Type B pancreatic cell (in vitro differentiated cells): ENCODE results near the gene ZNF674. TPM values are rescaled to one million over a fixed set of nuclear protein-coding genes. Genes with fewer than 3 reads are reported as not detected.

ENCODE experiments used
- DNase-seq: peaks from one replicate; pipeline ENCODE4 v3.0.0; 2021; ENCODE audit warnings: mixed read lengths; ENCODE audit not compliant: unreplicated experiment; ENCODE audit errors: extremely low spot score
- H3K27ac Mint-ChIP-seq: 2 replicates; pipeline ENCODE4 v1.8.0; 2021; ENCODE audit warnings: mild to moderate bottlenecking, mixed read lengths
- H3K27me3 Mint-ChIP-seq: 2 replicates; pipeline ENCODE4 v1.8.0; 2021; ENCODE audit warnings: mixed read lengths
- H3K36me3 Mint-ChIP-seq: 2 replicates; pipeline ENCODE4 v1.8.0; 2021; ENCODE audit warnings: mixed read lengths
- H3K4me1 Mint-ChIP-seq: one replicate; pipeline ENCODE4 v1.8.0; 2021; ENCODE audit warnings: mixed read lengths; ENCODE audit not compliant: unreplicated experiment
- H3K4me3 Mint-ChIP-seq: 2 replicates; pipeline ENCODE4 v1.8.0; 2021; ENCODE audit warnings: mild to moderate bottlenecking, mixed read lengths
- H3K9me3 Mint-ChIP-seq: 2 replicates; pipeline ENCODE4 v1.8.0; 2021; ENCODE audit warnings: mixed read lengths
- CTCF ChIP-seq: fragments of 200-600 bp; sonication (generic); conservative IDR thresholded peaks from 2 replicates; pipeline ENCODE4 v1.5.0; 2021; ENCODE audit warnings: antibody characterized with exemption, mild to moderate bottlenecking
- long read RNA-seq: library from polyadenylated mRNA; unstranded; transcript quantifications from one replicate; pipeline ENCODE4 v2.0.0, GENCODE V29; 2020
- total RNA-seq: library from RNA; stranded (reverse); gene quantifications from 2 replicates; pipeline ENCODE4 v1.2.1, GENCODE V29; 2021; ENCODE audit warnings: low replicate concordance

Gene ZNF674
- total RNA-seq = 3.5 and 4.3 TPM in 2 replicates
- long read RNA-seq, partial matches to known transcripts = 0 of 1 reads
- long read RNA-seq, other reads (novel, unspliced or antisense) = 1 of 1 reads

GRCh38 chrX:46545111-46546005, at the start of gene ZNF674:
ZNF674 (minus strand) TSS chrX:46545421; CDS start chrX:46542087, 3,334 bp downstream.
- Mint-ChIP-seq H3K4me3 (peak within 1 kb of the TSS; percentile 98), H3K4me1 (peaks cover 6% of the 10 kb centered on the region), H3K9me3 (no peaks in the 10 kb centered on the region), H3K27ac (peak within 1 kb of the TSS; percentile 95), H3K27me3 (no peaks in the 10 kb centered on the region), H3K36me3 (peaks cover 3% of the 10 kb centered on the region)
- peak; percentile 91 for DNase-seq
- peak; percentile 51 for TF ChIP-seq CTCF

DNA sequence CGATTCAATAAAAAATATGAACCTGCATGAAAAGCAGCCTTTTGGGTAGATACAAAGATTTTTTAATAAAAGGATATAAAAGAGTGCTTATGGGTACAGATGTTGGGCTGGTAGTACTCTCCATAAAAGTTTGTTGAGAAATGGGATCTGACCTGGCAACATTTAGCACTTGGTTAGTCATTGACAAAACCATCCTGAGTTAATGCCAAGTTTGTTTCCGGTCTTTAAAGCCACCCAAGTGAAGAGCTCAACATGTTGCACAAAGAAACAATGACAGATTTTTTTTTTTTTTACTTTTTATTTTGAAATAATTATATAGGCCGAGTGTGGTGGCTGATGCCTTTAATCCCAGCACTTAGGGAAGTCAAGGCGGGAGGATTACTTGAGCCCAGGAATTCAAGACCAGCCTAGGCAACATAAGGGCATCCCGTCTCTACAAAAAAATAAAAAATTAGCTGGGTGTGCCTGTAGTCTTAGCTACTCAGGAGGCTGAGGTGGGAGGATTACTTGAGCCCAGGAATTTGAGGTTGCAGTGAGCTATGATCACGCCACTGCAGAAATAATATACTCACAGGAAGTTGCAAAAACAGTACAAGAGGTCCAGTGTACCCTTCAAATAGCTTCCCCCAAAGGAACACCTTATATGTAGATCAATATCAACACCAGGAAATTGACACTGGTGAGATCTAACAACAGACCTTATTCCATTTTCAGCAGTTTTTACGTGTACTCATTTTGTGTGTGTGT, 44.9 kb upstream of the ZNF674 start:
- H3K27ac Mint-ChIP-seq = no peak overlapping the region
- H3K4me1 Mint-ChIP-seq = peaks cover 9% of the 10 kb centered on the region
- TF ChIP-seq CTCF = no peak
- no peak for DNase-seq
- peaks cover 3% of the 10 kb centered on the region for H3K36me3 Mint-ChIP-seq
- no peaks in the 10 kb centered on the region for H3K9me3 Mint-ChIP-seq
- no peaks in the 10 kb centered on the region for H3K27me3 Mint-ChIP-seq
- no peak overlapping the region for H3K4me3 Mint-ChIP-seq

- Mint-ChIP-seq H3K27ac (no peak overlapping the region), H3K9me3 (no peaks in the 10 kb centered on the region), H3K4me1 (peaks cover 18% of the 10 kb centered on the region), H3K27me3 (no peaks in the 10 kb centered on the region), H3K36me3 (peaks cover 3% of the 10 kb centered on the region), H3K4me3 (no peak overlapping the region)
- no peak for TF ChIP-seq CTCF
- DNase-seq = no peak
These were observed 43.0 kb upstream of the ZNF674 start for GRCh38 chrX:46588263-46588662.

DNA sequence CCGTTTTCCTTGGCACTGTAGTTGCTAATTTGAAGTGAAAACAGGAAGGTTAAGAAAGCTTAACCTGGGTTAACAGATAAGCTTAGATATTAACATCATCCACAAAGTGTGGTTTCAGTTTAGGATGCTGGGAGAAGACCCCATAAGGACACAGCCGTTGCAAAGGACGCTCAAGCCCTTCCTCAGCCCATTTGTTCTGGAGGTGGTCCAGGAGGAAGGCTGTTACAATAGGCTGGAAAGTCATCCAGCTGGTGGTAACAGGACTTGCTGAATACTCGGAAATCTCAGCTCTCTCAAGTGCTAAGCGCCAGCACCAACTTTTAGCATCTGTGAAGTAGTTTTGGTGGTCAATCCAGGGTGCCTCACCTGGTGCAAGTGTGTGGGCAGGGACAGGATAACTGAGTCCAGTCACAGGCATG, 42.5 kb upstream of the ZNF674 start:
- H3K27me3 Mint-ChIP-seq = no peaks in the 10 kb centered on the region
- no peaks in the 10 kb centered on the region for H3K9me3 Mint-ChIP-seq
- no peak for TF ChIP-seq CTCF
- H3K4me3 Mint-ChIP-seq = no peak overlapping the region
- peaks cover 19% of the 10 kb centered on the region for H3K4me1 Mint-ChIP-seq
- H3K36me3 Mint-ChIP-seq = peaks cover 3% of the 10 kb centered on the region
- no peak for DNase-seq
- H3K27ac Mint-ChIP-seq = no peak overlapping the region

DNA sequence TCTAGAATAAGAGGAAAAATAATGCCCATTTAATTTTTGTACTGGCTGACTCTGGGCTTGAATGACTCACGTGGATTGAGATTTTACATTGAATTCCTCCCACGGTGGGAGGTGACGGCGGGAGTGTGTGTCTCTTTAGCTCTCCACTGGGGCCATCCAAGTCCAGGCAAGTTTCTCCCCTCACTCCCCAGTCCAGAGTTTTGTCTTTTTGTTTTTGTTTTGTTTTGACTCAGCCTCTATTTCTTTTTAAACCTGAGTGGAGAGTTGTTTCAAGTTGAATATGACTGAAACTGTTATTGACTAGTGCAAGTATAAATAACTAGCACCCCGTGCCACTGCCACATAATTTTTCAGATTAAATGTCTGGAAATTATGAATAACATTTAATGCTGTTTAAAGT, 41.9 kb upstream of the ZNF674 start:
- peaks cover 3% of the 10 kb centered on the region for H3K36me3 Mint-ChIP-seq
- no peaks in the 10 kb centered on the region for H3K27me3 Mint-ChIP-seq
- no peak overlapping the region for H3K4me3 Mint-ChIP-seq
- peaks cover 23% of the 10 kb centered on the region for H3K4me1 Mint-ChIP-seq
- TF ChIP-seq CTCF = no peak
- no peak for DNase-seq
- no peaks in the 10 kb centered on the region for H3K9me3 Mint-ChIP-seq
- H3K27ac Mint-ChIP-seq = no peak overlapping the region
